ENCODE measurements around the gene UGT1A4. TPM values are rescaled to one million over a fixed set of nuclear protein-coding genes. Genes with fewer than 3 reads are reported as not detected.

UGT1A4 gene
- total and polyA plus RNA-seq, 9 of the 15 experiments (the other 6 are each of a cell fraction or from before 2014, with no cell fraction given), result not detected

DNA sequence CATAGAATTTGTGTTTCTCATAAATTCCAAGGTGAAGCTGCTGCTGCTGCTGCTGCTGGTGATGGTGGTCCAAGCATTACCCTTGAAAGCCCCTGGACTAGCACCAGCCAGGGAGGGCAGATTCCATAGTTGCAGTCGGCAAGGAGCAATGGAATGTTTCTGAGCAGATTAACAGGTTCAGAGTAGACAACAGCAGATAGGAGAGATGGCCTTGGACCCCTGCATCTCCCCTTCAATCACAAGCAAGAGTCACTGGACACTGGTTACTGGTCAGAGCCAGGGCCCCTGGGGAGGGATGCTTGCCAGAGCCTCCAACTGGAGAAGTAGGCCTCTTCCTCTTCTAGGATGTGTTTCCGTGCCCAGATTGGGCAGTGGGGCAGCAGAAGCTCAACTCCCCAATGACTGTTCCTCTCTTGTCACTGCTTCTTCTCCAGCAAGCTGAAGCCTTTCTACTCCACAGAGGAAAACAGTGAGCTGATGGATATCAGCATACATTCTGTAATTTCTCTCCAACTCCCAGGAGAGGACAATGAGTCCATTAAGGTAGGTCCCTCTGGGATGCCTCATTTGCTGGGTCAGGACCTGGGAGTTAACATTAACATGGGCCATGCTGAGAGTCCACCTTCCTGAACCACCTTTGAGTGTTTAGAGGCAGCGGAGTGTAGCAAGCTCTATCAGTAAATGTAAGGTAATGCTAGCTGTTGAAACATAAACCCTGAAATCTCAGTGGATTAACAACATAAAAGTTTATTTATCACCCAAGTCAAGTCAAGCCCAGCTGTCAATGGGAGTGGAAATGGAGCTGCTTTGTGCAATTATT is 94.9 kb downstream of the UGT1A4 start:
- no peak overlapping the region for H3K27ac ChIP-seq (ENCODE audit: extremely low read depth, low read depth, low read length)
- no peaks in the 10 kb centered on the region; a peak in 1 of 5 replicates for H3K4me1 ChIP-seq (replicated peaks in 1 of 2; ENCODE audit: control insufficient read depth in 2 of 2, insufficient read depth in 2 of 2, low read length in 2 of 2)
- intact Hi-C loops (cut with micrococcal nuclease), result no loop called here
- no TSS peak for BruUV-seq (replicated peaks)
- ATAC-seq, result no peak
- no peak for FAIRE-seq
- no peaks in the 10 kb centered on the region for H3K36me3 ChIP-seq (ENCODE audit: control insufficient read depth, insufficient read depth, low read length)
- H3K79me2 ChIP-seq (ENCODE audit: control insufficient read depth, insufficient read depth, low read length), result no peaks in the 10 kb centered on the region
- H2AFZ ChIP-seq (ENCODE audit: low read depth, low read length), result no peak overlapping the region
- 4% methylated on average over 3 of the region's 3 CpGs for WGBS (ENCODE audit: insufficient coverage, low coverage, missing lambda C conversion rate)
- H3K9me1 ChIP-seq (ENCODE audit: control insufficient read depth, insufficient read depth, low read length), result no peaks in the 10 kb centered on the region
- DNase-seq (ENCODE audit: extremely low read depth in 1 of 4, low spot score in 3 of 4), result no peak
- H3K4me2 ChIP-seq (ENCODE audit: insufficient read depth, low read length), result no peak overlapping the region
- peaks cover 2 to 28% of the 10 kb centered on the region in 2 experiments; a peak in 3 of 5 replicates for H3K27me3 ChIP-seq (ENCODE audit: control insufficient read depth in 2 of 2, insufficient read depth in 2 of 2, low read length in 2 of 2)
- ChIA-PET POLR2A (interaction anchor here (0.6 to 0.8 kb wide), 2 partner anchors 10 to 167 kb away, joined by 3 to 4 read pairs; no protein-coding TSS in a partner anchor), CTCF (ENCODE audit: low intra/inter-chr PET ratio) (no interaction called here)
- H4K20me1 ChIP-seq (replicated peaks; ENCODE audit: control insufficient read depth, insufficient read depth, low read length), result no peaks in the 10 kb centered on the region
- no peak overlapping the region for H3K9ac ChIP-seq (ENCODE audit: insufficient read depth in 1 of 2, low read depth in 2 of 2, low read length in 2 of 2)
- no peaks in the 10 kb centered on the region for H3K9me3 ChIP-seq (replicated peaks; ENCODE audit: control insufficient read depth, insufficient read depth, low read depth, low read length)
- in situ Hi-C loops (cut with MboI), result no loop called here
- H3K4me3 ChIP-seq, result no peak overlapping the region
- TF ChIP-seq, protein P1, sequence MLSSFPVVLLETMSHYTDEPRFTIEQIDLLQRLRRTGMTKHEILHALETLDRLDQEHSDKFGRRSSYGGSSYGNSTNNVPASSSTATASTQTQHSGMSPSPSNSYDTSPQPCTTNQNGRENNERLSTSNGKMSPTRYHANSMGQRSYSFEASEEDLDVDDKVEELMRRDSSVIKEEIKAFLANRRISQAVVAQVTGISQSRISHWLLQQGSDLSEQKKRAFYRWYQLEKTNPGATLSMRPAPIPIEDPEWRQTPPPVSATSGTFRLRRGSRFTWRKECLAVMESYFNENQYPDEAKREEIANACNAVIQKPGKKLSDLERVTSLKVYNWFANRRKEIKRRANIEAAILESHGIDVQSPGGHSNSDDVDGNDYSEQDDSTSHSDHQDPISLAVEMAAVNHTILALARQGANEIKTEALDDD (IDR thresholded peaks at IDR 0.05), result no peak
- TF ChIP-seq, protein P2, sequence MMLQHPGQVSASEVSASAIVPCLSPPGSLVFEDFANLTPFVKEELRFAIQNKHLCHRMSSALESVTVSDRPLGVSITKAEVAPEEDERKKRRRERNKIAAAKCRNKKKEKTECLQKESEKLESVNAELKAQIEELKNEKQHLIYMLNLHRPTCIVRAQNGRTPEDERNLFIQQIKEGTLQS (IDR thresholded peaks at IDR 0.05), result no peak
- TF ChIP-seq, protein P2 (CRISPR knock-in tag; conservative IDR thresholded peaks at IDR 0.05), result no peak
- TF ChIP-seq, protein P3, sequence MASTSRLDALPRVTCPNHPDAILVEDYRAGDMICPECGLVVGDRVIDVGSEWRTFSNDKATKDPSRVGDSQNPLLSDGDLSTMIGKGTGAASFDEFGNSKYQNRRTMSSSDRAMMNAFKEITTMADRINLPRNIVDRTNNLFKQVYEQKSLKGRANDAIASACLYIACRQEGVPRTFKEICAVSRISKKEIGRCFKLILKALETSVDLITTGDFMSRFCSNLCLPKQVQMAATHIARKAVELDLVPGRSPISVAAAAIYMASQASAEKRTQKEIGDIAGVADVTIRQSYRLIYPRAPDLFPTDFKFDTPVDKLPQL (IDR thresholded peaks at IDR 0.05; ENCODE audit: extremely low read depth, insufficient read length), result no peak
- TF ChIP-seq NEUROD1 (IDR thresholded peaks at IDR 0.05; ENCODE audit: borderline replicate concordance, low read depth, low read length, partially characterized antibody) (no peak), POLR2A (conservative IDR thresholded peaks at IDR 0.05) (no peak), ELF1 (tag; IDR thresholded peaks at IDR 0.05) (no peak), NRF1 (conservative IDR thresholded peaks at IDR 0.05 in 1 of 2, IDR thresholded peaks at IDR 0.05 in 1 of 2) (no peak), PHF21A (IDR thresholded peaks at IDR 0.05; ENCODE audit: borderline replicate concordance, low read depth) (no peak), LEF1 (IDR thresholded peaks at IDR 0.05) (no peak), ZNF239 (CRISPR knock-in tag; IDR thresholded peaks at IDR 0.05) (no peak)
- TF ChIP-seq, protein P4, sequence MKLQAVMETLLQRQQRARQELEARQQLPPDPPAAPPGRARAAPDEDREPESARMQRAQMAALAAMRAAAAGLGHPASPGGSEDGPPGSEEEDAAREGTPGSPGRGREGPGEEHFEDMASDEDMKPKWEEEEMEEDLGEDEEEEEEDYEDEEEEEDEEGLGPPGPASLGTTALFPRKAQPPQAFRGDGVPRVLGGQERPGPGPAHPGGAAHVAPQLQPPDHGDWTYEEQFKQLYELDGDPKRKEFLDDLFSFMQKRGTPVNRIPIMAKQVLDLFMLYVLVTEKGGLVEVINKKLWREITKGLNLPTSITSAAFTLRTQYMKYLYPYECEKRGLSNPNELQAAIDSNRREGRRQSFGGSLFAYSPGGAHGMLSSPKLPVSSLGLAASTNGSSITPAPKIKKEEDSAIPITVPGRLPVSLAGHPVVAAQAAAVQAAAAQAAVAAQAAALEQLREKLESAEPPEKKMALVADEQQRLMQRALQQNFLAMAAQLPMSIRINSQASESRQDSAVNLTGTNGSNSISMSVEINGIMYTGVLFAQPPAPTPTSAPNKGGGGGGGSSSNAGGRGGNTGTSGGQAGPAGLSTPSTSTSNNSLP (IDR thresholded peaks at IDR 0.05; ENCODE audit: borderline replicate concordance, low read depth, low read length), result no peak
- TF ChIP-seq, protein P5, sequence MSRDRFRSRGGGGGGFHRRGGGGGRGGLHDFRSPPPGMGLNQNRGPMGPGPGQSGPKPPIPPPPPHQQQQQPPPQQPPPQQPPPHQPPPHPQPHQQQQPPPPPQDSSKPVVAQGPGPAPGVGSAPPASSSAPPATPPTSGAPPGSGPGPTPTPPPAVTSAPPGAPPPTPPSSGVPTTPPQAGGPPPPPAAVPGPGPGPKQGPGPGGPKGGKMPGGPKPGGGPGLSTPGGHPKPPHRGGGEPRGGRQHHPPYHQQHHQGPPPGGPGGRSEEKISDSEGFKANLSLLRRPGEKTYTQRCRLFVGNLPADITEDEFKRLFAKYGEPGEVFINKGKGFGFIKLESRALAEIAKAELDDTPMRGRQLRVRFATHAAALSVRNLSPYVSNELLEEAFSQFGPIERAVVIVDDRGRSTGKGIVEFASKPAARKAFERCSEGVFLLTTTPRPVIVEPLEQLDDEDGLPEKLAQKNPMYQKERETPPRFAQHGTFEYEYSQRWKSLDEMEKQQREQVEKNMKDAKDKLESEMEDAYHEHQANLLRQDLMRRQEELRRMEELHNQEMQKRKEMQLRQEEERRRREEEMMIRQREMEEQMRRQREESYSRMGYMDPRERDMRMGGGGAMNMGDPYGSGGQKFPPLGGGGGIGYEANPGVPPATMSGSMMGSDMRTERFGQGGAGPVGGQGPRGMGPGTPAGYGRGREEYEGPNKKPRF (IDR thresholded peaks at IDR 0.05; ENCODE audit: low read depth, low read length), result no peak

Measured in K562 (cell line).